GM06990 (cell line): Measurements from ENCODE around the gene EML4.

Experiments used
- DNase-seq: peaks from one replicate; pipeline ENCODE4 v3.0.0-alpha.2; 2011; ENCODE audit not compliant: insufficient read length; ENCODE audit errors: extremely low read depth
- H3K27me3 ChIP-seq: replicated peaks from 2 replicates; pipeline ENCODE4 v1.6.0; 2011; ENCODE audit warnings: low read length; ENCODE audit not compliant: control insufficient read depth, insufficient read depth
- H3K36me3 ChIP-seq: 2 replicates; pipeline ENCODE4 v1.5.1; 2011; ENCODE audit warnings: low read length; ENCODE audit not compliant: control insufficient read depth, insufficient read depth
- H3K4me3 ChIP-seq: replicated peaks from 2 replicates; pipeline ENCODE4 v1.5.1; 2011; ENCODE audit warnings: low read depth, mild to moderate bottlenecking, control low read depth, low read length
- TF ChIP-seq, protein P1 (sequence below): IDR thresholded peaks from 2 replicates; pipeline ENCODE4 v1.5.1; 2011; ENCODE audit warnings: low read length, control low read depth, mild to moderate bottlenecking, inconsistent platforms; ENCODE audit not compliant: insufficient read depth, poor library complexity, severe bottlenecking

Gene EML4

GRCh38 chr2:42236911-42237310 is 67.8 kb downstream of the EML4 start:
- no peak for DNase-seq
- Histone ChIP-seq H3K27me3 (no peaks in the 10 kb centered on the region), H3K4me3 (no peak overlapping the region), H3K36me3 (no peaks in the 10 kb centered on the region; the same call in 1 of the 2 replicates)
- TF ChIP-seq, protein P1, sequence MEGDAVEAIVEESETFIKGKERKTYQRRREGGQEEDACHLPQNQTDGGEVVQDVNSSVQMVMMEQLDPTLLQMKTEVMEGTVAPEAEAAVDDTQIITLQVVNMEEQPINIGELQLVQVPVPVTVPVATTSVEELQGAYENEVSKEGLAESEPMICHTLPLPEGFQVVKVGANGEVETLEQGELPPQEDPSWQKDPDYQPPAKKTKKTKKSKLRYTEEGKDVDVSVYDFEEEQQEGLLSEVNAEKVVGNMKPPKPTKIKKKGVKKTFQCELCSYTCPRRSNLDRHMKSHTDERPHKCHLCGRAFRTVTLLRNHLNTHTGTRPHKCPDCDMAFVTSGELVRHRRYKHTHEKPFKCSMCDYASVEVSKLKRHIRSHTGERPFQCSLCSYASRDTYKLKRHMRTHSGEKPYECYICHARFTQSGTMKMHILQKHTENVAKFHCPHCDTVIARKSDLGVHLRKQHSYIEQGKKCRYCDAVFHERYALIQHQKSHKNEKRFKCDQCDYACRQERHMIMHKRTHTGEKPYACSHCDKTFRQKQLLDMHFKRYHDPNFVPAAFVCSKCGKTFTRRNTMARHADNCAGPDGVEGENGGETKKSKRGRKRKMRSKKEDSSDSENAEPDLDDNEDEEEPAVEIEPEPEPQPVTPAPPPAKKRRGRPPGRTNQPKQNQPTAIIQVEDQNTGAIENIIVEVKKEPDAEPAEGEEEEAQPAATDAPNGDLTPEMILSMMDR = no peak

GRCh38 chr2:42238644-42239288 is 69.6 kb downstream of the EML4 start:
- Histone ChIP-seq H3K36me3 (no peaks in the 10 kb centered on the region; the same call in 1 of the 2 replicates), H3K4me3 (no peak overlapping the region), H3K27me3 (no peaks in the 10 kb centered on the region)
- peak; percentile 8 for DNase-seq
- TF ChIP-seq, protein P1 = peak; percentile 36

- H3K36me3 ChIP-seq = no peaks in the 10 kb centered on the region; the same call in 1 of the 2 replicates
- H3K4me3 ChIP-seq = no peak overlapping the region
- TF ChIP-seq, protein P1 = no peak
- H3K27me3 ChIP-seq = no peaks in the 10 kb centered on the region
- DNase-seq = no peak
Observed at GRCh38 chr2:42239289-42239661, 70.1 kb downstream of the EML4 start.

- TF ChIP-seq, protein P1 = no peak
- DNase-seq = no peak
- H3K36me3 ChIP-seq = no peaks in the 10 kb centered on the region; the same call in 1 of the 2 replicates
- no peaks in the 10 kb centered on the region for H3K27me3 ChIP-seq
- H3K4me3 ChIP-seq = no peak overlapping the region
Observed at GRCh38 chr2:42239811-42240210, 70.7 kb downstream of the EML4 start.

DNA sequence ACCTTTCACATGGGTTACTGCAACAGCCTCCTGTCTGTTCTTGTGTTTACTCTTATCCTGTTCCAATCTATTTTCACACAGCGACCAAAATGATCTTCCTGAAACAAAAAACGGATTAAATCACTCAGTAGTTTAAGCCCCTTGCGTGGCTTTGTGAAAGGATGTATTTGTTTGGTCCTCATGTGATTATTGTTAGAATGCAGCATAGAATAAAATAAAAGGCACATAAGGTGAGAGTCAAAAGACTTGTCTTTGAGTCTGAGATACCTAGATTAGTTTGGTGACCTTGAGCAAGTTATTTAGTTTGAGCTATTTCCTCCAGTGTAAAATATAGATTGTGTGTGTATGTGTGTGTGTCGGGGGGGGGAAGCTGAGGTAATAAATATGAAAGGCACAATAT is 72.4 kb downstream of the EML4 start:
- H3K27me3 ChIP-seq = no peaks in the 10 kb centered on the region
- DNase-seq = no peak
- TF ChIP-seq, protein P1 = no peak
- H3K36me3 ChIP-seq = no peaks in the 10 kb centered on the region
- no peak overlapping the region for H3K4me3 ChIP-seq

DNA sequence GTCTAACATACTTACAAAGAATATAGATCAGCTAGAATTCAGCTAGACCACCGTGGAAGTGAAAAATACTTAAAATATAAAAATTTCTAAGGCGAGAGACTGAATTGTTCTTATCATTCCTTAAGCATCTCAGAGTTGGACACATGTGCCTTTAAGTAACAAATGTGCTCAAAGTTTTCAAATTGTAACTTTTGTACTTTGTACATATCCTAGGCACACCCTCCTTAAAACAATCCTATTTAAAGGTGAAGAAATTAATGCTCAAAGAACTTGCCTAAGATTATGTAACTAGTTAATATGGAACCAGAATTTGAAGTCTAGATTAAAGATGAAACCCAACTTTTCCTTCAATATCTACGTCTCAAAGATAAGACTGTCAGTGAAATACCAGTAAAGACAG is 74.1 kb downstream of the EML4 start:
- DNase-seq = no peak
- TF ChIP-seq, protein P1 = no peak
- no peaks in the 10 kb centered on the region for H3K27me3 ChIP-seq
- no peaks in the 10 kb centered on the region; the same call in 1 of the 2 replicates for H3K36me3 ChIP-seq
- no peak overlapping the region for H3K4me3 ChIP-seq
